K562 (cell line): ENCODE results near the gene NHSL2. TPM values are rescaled to one million over a fixed set of nuclear protein-coding genes. Genes with fewer than 3 reads are reported as not detected.

Experiments used
- ATAC-seq: fragments of 200-7000 bp; cut with Tn5 transposase; 3 replicates; pipeline ENCODE4 v1.9.1; 2020; ENCODE audit warnings: moderate library complexity
- BruUV-seq: library from RNA; stranded (reverse); fragments of 400-500 nt; replicated peaks from 2 replicates; lab custom pipeline; 2021; lab: Mats Ljungman, UMichigan
- CTCF ChIA-PET: fragments of 300-600 bp; formaldehyde crosslinking; extraction: SDS; loops from one replicate; lab custom pipeline; 2021; ENCODE audit warnings: low intra/inter-chr PET ratio; lab: Yijun Ruan, JAX
- POLR2A ChIA-PET: fragments of 300-600, 350-650 bp; sonication (Branson Sonifier 250); formaldehyde crosslinking; extraction: SDS; loops from one replicate; lab custom pipeline; 2021; ENCODE audit warnings: antibody characterized with exemption, inconsistent platforms; lab: Yijun Ruan, JAX
- DNase-seq, 4 experiments: peaks; one replicate each; pipeline versions ENCODE4 v3.0.0 to v3.0.0-alpha.2; 2011 to 2018; ENCODE audit warnings: low spot score in 3 of 4, mixed read lengths in 3 of 4; ENCODE audit errors: extremely low read depth in 1 of 4
- FAIRE-seq: peaks from 2 replicates; lab custom pipeline; 2011; peaks lifted over from hg19 to GRCh38; lab: Jason Lieb, UNC
- H2AFZ ChIP-seq: 2 replicates; pipeline ENCODE4 v1.6.0; 2011; ENCODE audit warnings: low read depth, low read length, control low read depth, inconsistent platforms
- H3K27ac ChIP-seq: fragments of 200-600 bp; 3 replicates; pipeline ENCODE4 v1.8.0; 2011; ENCODE audit warnings: low read depth, mild to moderate bottlenecking, control low read depth, inconsistent platforms, low read length, moderate library complexity, mixed read lengths; ENCODE audit errors: extremely low read depth
- H3K27me3 ChIP-seq, 2 experiments: fragments of 300-600 bp in 1 of 2; 2 replicates in 1 of 2; 3 replicates in 1 of 2; pipeline versions ENCODE4 v1.6.0 to v1.8.0; 2011; ENCODE audit warnings: inconsistent platforms in 2 of 2, low read length in 2 of 2, mild to moderate bottlenecking in 1 of 2, mixed read lengths in 1 of 2, moderate library complexity in 1 of 2; ENCODE audit not compliant: control insufficient read depth in 2 of 2, insufficient read depth in 2 of 2
- H3K36me3 ChIP-seq: fragments of 300-600 bp; 3 replicates; pipeline ENCODE4 v1.8.0; 2011; ENCODE audit warnings: mild to moderate bottlenecking, low read length, inconsistent platforms; ENCODE audit not compliant: control insufficient read depth, insufficient read depth
- H3K4me1 ChIP-seq, 2 experiments: fragments of 200-600 bp in 1 of 2; replicated peaks in 1 of 2; 2 replicates in 1 of 2; 3 replicates in 1 of 2; pipeline versions ENCODE4 v1.5.1 to v1.8.0; 2011; ENCODE audit warnings: inconsistent platforms in 2 of 2, low read length in 2 of 2, mild to moderate bottlenecking in 1 of 2, mixed read lengths in 1 of 2, moderate library complexity in 1 of 2; ENCODE audit not compliant: control insufficient read depth in 2 of 2, insufficient read depth in 2 of 2
- H3K4me2 ChIP-seq: 2 replicates; pipeline ENCODE4 v1.6.1; 2011; ENCODE audit warnings: low read length, control low read depth, inconsistent platforms, mixed read lengths; ENCODE audit not compliant: insufficient read depth
- H3K4me3 ChIP-seq: fragments of 200-600 bp; sonication (generic), shearing (Covaris generic); 2 replicates; pipeline ENCODE4 v1.5.1; 2016; ENCODE audit warnings: control low read depth, inconsistent platforms
- H3K79me2 ChIP-seq: fragments of 200-600 bp; 3 replicates; pipeline ENCODE4 v1.8.0; 2011; ENCODE audit warnings: low read length, inconsistent platforms; ENCODE audit not compliant: control insufficient read depth, insufficient read depth
- H3K9ac ChIP-seq, 2 experiments: 2 replicates each; pipeline versions ENCODE4 v1.6.0 to v1.6.1; 2011; ENCODE audit warnings: low read depth in 2 of 2, low read length in 2 of 2, control low read depth in 1 of 2, inconsistent platforms in 1 of 2, mild to moderate bottlenecking in 1 of 2, mixed read lengths in 1 of 2; ENCODE audit not compliant: insufficient read depth in 1 of 2
- H3K9me1 ChIP-seq: one replicate; pipeline ENCODE4 v1.6.0; 2011; ENCODE audit warnings: inconsistent platforms, mild to moderate bottlenecking, low read length, moderate library complexity; ENCODE audit not compliant: control insufficient read depth, insufficient read depth
- H3K9me3 ChIP-seq: replicated peaks from 2 replicates; pipeline ENCODE4 v1.5.1; 2011; ENCODE audit warnings: low read depth, low read length, inconsistent platforms; ENCODE audit not compliant: control insufficient read depth, insufficient read depth
- H4K20me1 ChIP-seq: replicated peaks from 2 replicates; pipeline ENCODE4 v1.6.1; 2011; ENCODE audit warnings: low read length, inconsistent platforms, mixed read lengths; ENCODE audit not compliant: control insufficient read depth, insufficient read depth
- FOSL1 ChIP-seq: fragments of 200-800 bp; sonication (Bioruptor generic); conservative IDR thresholded peaks from 2 replicates; pipeline ENCODE4 v1.6.1; 2016; ENCODE audit warnings: missing genetic modification characterization, missing compliant biosample characterization
- HNRNPH1 ChIP-seq: fragments of 200-400 bp; formaldehyde crosslinking; optimal IDR thresholded peaks from 2 replicates; pipeline ENCODE3; 2017; ENCODE audit warnings: low read depth, mild to moderate bottlenecking, low read length, moderate library complexity
- PRPF4 ChIP-seq: fragments of 200-400 bp; formaldehyde crosslinking; IDR thresholded peaks from one replicate; pipeline ENCODE4 v1.6.1; 2017; ENCODE audit warnings: low read length, low read depth, mild to moderate bottlenecking; ENCODE audit not compliant: insufficient read depth, poor library complexity, severe bottlenecking
- SREBF2 ChIP-seq: sonication (generic); formaldehyde crosslinking; IDR thresholded peaks from 2 replicates; pipeline ENCODE4 v1.4.0; 2020; ENCODE audit warnings: mild to moderate bottlenecking, missing genetic modification reagents
- SRF ChIP-seq, 2 experiments: fragments of 250-450, 450-650 bp in 1 of 2; sonication (Bioruptor Pico) in 1 of 2; sonication (generic) in 1 of 2; formaldehyde crosslinking; IDR thresholded peaks; 2 replicates each; pipeline versions ENCODE4 v1.5.0 to v1.5.1; 2020 to 2022; ENCODE audit warnings: mild to moderate bottlenecking in 1 of 2, missing genetic modification reagents in 1 of 2
- ZNF217 ChIP-seq: sonication (generic); formaldehyde crosslinking; IDR thresholded peaks from 2 replicates; pipeline ENCODE4 v1.8.0; 2022; ENCODE audit warnings: mild to moderate bottlenecking, missing genetic modification reagents
- WGBS: fragments of 100-300 bp; shearing (Covaris generic); methylation state at CpG from one replicate; pipeline ENCODE4 v1.1.6; 2016; ENCODE audit warnings: low coverage, mixed read lengths; ENCODE audit not compliant: insufficient coverage; ENCODE audit errors: missing lambda C conversion rate; 5-methylcytosine and 5-hydroxymethylcytosine counted together
- in situ Hi-C: fragments of 300-500 bp; cut with MboI; formaldehyde crosslinking; loops from 4 replicates; pipeline ENCODE4 v1.15.0; 2018; ENCODE audit warnings: inconsistent platforms, mixed read lengths
- intact Hi-C: fragments of 100-400 bp; cut with micrococcal nuclease; formaldehyde crosslinking; loops from 2 replicates; pipeline ENCODE4 v1.14.2; 2022
- polyA plus RNA-seq, 8 experiments: library from polyadenylated mRNA; depleted of rRNA in 4 of 8; stranded (reverse) in 5 of 8; unstranded in 3 of 8; fragments of >200 nt; fragmentation: Nextera tagmentation in 2 of 8; fragmentation: Illumina TruSeq in 1 of 8; extraction: Ambion mirVana in 2 of 8; extraction: Trizol in 1 of 8; gene quantifications; 2 replicates each; pipeline versions ENCODE4 v1.2.1 to v1.2.3, GENCODE V29; 2011 to 2014; ENCODE audit warnings: inconsistent platforms in 1 of 8, missing spikeins in 1 of 8
- total RNA-seq, 7 experiments: library from RNA; depleted of rRNA in 6 of 7; stranded (reverse); fragments of >200 nt in 6 of 7; fragmentation: Illumina TruSeq in 2 of 7; extraction: Trizol in 2 of 7; gene quantifications; 2 replicates each; pipeline versions ENCODE4 v1.2.1 to v1.2.3, GENCODE V29; 2011 to 2021; ENCODE audit warnings: low replicate concordance in 1 of 7
- TF ChIP-seq, protein P1 (sequence below): fragments of 450-650 bp; IDR thresholded peaks from 2 replicates; pipeline ENCODE4 v1.6.1; 2018; ENCODE audit warnings: mild to moderate bottlenecking, low read depth; ENCODE audit not compliant: partially characterized antibody

The NHSL2 gene
- total and polyA plus RNA-seq, 9 of the 15 experiments (the other 6 are each of a cell fraction or from before 2014, with no cell fraction given) = 0.02 TPM; not detected in 8

DNA sequence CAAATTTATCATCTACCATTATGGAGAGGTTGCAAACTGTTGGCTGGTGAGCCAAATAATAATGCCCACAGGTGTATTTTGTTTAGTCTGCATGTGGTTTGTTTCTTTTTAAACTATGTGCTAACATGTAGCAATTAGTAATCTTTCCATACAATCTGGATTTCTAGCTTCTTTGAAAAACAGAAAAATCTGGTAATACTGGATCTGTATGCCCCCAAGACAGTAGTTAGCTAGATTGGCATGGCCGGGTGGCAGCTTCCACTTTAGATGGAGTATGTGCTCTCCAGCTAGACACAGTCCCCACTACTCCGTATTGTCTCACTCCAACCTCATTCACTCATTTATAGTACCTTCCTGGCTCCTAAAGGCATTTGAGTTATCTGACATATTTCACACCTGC, 91.3 kb downstream of the NHSL2 start (continued):
- no peak for TF ChIP-seq ZNF217 (CRISPR knock-in tag)

DNA sequence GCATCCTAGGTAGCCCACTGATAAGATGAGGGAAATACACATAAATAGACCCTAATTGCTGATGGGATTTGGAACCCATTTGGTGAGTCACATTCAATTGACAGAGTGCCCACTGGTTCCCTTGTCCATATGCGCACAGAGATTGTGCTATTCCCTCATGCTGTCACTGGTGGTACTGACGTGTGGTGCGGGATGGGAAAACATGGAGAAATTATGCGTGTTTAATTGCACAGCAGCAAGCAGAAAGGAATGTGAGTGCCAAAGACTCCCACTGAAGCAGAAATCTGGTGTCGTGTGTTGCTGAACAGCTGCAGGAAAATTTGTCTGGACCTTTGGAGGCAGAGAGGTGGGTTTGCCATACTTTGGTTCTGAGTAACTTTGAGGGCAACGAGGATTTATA, 92.2 kb downstream of the NHSL2 start:
- Histone ChIP-seq H3K36me3 (no peaks in the 10 kb centered on the region), H3K9me3 (no peaks in the 10 kb centered on the region), H3K27me3 (peaks cover 0 to 4% of the 10 kb centered on the region in 2 experiments; a peak in 1 of 5 replicates), H3K4me1 (no peaks in the 10 kb centered on the region), H3K9ac (no peak overlapping the region), H4K20me1 (no peaks in the 10 kb centered on the region), H3K4me3 (no peak overlapping the region), H3K79me2 (no peaks in the 10 kb centered on the region), H3K4me2 (no peak overlapping the region), H3K27ac (no peak overlapping the region), H3K9me1 (no peaks in the 10 kb centered on the region), H2AFZ (no peak overlapping the region)
- ATAC-seq (no peak), DNase-seq (no peak), FAIRE-seq (no peak)
- BruUV-seq = no TSS peak
- 0% methylated on average over 6 of the region's 6 CpGs for WGBS
- ChIA-PET POLR2A (interaction anchor here (0.8 kb wide), 1 partner anchor 274 kb away, joined by 4 read pairs; the partner anchor contains the start of gene RPS4X), CTCF (interaction anchor here (0.8 kb wide), 1 partner anchor 9 kb away, joined by 3 read pairs; no protein-coding TSS in a partner anchor)
- intact Hi-C loops (no loop called here), in situ Hi-C loops (no loop called here)
- TF ChIP-seq, protein P1, sequence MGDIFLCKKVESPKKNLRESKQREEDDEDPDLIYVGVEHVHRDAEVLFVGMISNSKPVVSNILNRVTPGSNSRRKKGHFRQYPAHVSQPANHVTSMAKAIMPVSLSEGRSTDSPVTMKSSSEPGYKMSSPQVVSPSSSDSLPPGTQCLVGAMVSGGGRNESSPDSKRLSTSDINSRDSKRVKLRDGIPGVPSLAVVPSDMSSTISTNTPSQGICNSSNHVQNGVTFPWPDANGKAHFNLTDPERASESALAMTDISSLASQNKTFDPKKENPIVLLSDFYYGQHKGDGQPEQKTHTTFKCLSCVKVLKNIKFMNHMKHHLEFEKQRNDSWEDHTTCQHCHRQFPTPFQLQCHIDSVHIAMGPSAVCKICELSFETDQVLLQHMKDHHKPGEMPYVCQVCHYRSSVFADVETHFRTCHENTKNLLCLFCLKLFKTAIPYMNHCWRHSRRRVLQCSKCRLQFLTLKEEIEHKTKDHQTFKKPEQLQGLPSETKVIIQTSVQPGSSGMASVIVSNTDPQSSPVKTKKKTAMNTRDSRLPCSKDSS = no peak
- TF ChIP-seq SRF (CRISPR knock-in tag; IDR thresholded peaks at IDR 0.05) (no peak), SREBF2 (CRISPR knock-in tag) (no peak), HNRNPH1 (no peak), PRPF4 (no peak), FOSL1 (tag) (no peak)
